PFSK-1 (cell line): Measurements from ENCODE around the gene NHP2.

Experiments
- POLR2AphosphoS5 ChIP-seq: IDR thresholded peaks from 2 replicates; pipeline ENCODE4 v1.6.1; 2012; ENCODE audit warnings: low read depth, mild to moderate bottlenecking, control low read depth, low read length, moderate library complexity
- TF ChIP-seq, protein P1 (sequence below), 2 experiments: IDR thresholded peaks; 2 replicates each; pipeline versions ENCODE4 v1.6.1 to v1.8.0; 2011 to 2012; ENCODE audit warnings: low read depth in 2 of 2, low read length in 2 of 2, control low read depth in 1 of 2, inconsistent platforms in 1 of 2, mild to moderate bottlenecking in 1 of 2, moderate library complexity in 1 of 2; ENCODE audit not compliant: insufficient read depth in 1 of 2

GRCh38 chr5:178125253-178125906 lies 28.3 kb downstream of the NHP2 start:
- TF ChIP-seq POLR2AphosphoS5, result no peak
- TF ChIP-seq, protein P1, sequence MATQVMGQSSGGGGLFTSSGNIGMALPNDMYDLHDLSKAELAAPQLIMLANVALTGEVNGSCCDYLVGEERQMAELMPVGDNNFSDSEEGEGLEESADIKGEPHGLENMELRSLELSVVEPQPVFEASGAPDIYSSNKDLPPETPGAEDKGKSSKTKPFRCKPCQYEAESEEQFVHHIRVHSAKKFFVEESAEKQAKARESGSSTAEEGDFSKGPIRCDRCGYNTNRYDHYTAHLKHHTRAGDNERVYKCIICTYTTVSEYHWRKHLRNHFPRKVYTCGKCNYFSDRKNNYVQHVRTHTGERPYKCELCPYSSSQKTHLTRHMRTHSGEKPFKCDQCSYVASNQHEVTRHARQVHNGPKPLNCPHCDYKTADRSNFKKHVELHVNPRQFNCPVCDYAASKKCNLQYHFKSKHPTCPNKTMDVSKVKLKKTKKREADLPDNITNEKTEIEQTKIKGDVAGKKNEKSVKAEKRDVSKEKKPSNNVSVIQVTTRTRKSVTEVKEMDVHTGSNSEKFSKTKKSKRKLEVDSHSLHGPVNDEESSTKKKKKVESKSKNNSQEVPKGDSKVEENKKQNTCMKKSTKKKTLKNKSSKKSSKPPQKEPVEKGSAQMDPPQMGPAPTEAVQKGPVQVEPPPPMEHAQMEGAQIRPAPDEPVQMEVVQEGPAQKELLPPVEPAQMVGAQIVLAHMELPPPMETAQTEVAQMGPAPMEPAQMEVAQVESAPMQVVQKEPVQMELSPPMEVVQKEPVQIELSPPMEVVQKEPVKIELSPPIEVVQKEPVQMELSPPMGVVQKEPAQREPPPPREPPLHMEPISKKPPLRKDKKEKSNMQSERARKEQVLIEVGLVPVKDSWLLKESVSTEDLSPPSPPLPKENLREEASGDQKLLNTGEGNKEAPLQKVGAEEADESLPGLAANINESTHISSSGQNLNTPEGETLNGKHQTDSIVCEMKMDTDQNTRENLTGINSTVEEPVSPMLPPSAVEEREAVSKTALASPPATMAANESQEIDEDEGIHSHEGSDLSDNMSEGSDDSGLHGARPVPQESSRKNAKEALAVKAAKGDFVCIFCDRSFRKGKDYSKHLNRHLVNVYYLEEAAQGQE (IDR thresholded peaks at IDR 0.05; ENCODE audit: insufficient read depth in 1 of 2, low read depth in 2 of 2, low read length in 2 of 2), result no peak
